GM18499 (cell line): ENCODE data around the gene ATP5PB.
A peak's percentile ranks its signal among the peaks of the same experiment; 100 is the strongest.

Experiments used
- ATAC-seq: cut with Tn5 transposase; IDR thresholded peaks from one replicate; pipeline ENCODE4 v1.9.1; 2021; ENCODE audit warnings: moderate number of reproducible peaks; ENCODE audit not compliant: insufficient read depth, unreplicated experiment

ATP5PB gene

DNA sequence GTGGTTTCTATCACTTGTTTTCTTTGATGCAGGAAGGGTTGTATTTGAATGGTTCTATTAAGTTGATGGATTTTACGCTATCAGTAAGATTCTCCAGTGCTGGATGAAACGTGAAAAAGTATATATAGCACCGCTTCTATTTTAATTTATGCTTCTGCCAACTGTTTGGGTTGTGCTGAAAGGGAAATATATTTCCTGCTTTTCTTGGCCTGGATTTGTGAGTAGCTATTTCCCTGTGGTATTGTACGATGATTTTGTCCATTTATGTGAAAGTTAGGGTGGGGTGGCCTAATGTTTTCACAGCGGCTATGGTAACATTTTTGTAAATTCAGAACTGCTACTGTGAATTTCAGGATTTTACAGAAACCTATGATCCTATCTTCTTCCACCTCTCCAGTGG, 24.8 kb downstream of the ATP5PB start:
- ATAC-seq, result no peak

DNA sequence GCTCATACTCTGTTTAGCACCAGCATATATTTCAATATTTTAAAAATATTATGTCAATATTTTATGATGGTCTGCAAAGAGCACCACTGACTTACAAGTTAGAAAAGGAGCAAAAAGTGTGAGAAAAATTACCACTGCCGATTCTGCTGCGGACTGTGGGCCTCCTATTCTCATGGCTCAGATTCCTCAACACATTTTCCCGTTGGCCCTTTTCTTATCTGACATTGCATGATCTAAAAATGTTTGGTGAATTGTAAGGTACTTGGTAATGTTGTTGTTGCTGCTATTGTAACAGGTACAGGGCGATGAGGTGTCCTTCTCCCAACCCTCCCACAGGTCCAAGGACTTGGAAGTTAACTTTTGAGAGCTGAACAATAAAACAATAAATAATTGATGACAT, 25.3 kb downstream of the ATP5PB start:
- no peak for ATAC-seq

GRCh38 chr1:111475701-111476100, 26.4 kb downstream of the ATP5PB start:
- ATAC-seq, result no peak

DNA sequence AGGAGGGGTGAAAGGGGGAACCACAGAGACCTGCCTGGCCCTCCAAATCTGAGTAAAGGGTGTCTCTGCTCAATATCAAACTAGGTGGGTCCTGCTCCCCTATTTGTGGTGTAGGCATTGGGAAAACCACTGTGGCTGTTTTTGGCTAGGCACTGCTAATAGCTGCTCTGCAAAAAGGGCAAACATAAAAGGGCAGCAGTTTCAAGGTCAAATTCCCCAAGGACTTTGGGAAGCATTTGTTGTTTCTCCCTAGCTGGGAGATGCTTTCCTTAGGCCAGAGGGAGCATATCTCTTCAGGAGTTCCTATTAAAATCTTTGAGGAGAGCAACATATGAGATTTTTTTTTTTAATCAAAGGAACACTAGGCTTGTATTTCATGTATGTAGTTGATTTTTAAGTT, 26.9 kb downstream of the ATP5PB start:
- ATAC-seq, result no peak

- peak; percentile 43 for ATAC-seq
These were observed 27.6 kb downstream of the ATP5PB start for GRCh38 chr1:111476761-111477309.

- no peak for ATAC-seq
These were observed 31.4 kb downstream of the ATP5PB start for GRCh38 chr1:111480674-111481073.

DNA sequence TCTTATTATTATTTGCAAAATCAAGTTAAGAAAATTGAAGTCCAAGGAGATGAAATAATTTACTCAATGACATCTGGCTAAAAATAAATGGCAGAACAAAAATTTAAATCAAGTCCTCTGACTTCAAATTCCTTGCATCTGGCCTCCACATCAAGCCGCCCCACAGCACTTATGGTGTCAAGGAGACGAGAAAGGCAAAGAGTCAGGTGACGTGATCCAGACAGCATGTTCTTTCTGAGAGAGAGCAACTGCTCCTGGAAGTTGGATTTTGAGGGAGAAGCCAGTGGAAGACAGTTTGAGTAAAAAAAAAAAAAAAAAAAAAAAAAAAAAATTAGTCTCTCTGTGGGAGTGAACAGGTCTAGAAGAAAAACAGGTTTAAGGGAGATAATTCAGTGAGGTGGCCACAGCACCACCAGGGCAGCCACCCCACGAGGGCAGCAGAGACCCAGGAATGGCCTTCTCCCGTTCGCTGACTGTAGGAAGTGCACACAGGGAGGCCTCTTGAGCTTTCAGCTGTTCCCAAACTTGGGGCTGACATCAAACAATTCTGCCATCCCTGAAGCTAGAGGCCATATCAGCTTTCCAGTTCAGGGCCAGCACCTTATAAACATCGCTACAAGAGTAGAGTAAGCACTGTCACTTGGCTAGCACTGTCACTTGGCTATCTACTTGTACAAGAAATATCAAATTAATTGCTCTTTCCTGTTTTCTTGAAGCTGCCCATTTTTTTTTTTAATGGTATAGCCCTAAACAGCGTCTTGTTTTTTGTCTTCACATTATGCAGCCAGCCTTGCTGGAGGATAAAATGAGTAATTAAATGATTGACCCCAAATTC, 32.3 kb downstream of the ATP5PB start:
- no peak for ATAC-seq

DNA sequence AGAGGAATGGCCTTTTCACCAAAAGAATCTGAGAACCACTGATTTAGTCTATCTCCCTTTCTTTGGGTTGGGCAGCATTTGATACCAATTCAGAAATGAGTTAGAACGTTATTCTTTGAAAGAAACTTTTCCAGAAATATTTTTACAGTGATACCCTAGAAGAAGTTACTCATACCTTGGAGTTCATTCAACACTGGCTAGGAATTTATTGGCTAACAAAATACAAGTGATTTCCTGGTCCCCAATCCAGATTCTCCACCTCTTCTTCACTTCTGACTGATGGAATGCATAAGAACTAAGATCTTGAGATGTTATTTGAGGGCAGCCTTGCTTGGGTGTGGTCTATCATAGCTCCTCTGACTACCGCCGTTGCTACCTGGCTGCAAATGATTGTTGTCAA, 33.9 kb downstream of the ATP5PB start:
- ATAC-seq, result no peak

DNA sequence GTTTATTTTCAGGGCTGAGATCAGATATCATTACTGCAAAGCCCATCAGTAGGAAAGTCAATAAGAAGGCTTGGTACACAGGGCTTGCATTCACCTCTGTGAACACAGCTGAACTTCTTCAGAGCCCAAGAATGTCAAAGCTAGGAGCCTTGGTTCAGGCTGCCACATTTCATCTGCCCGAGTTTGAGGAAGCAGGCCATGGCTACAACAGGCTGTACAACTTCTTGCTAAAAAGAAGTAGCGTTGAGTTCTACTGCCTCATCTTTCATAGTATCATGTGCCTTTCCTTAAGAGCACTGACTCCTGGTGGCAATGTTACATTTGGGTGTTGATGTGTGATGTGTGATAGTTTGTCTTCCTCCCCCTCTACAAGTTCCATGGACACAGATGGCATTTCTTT, 34.6 kb downstream of the ATP5PB start:
- ATAC-seq, result no peak

- ATAC-seq, result no peak
These were observed 35.2 kb downstream of the ATP5PB start for GRCh38 chr1:111484391-111485026.

DNA sequence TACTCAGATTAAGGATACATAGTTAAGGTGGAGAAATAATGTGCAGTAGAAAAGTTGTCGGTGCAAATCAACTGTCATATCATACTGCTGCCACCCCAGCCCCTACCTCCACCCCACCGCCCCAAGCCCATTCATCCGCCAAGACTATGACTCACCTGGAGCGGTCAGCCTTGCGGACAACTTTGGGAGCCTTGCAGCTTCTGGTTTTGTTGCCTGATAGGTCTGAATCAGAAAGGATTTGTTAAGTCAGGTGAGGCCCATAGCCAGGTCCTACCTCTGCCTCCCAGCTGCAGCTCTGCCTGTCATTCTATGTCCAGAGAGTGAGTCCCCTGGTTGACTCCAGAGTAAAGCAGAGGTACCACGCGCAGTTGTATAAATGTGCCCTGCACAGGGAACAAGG, 37.2 kb downstream of the ATP5PB start:
- no peak for ATAC-seq

GRCh38 chr1:111487133-111487532, 37.9 kb downstream of the ATP5PB start:
- no peak for ATAC-seq

DNA sequence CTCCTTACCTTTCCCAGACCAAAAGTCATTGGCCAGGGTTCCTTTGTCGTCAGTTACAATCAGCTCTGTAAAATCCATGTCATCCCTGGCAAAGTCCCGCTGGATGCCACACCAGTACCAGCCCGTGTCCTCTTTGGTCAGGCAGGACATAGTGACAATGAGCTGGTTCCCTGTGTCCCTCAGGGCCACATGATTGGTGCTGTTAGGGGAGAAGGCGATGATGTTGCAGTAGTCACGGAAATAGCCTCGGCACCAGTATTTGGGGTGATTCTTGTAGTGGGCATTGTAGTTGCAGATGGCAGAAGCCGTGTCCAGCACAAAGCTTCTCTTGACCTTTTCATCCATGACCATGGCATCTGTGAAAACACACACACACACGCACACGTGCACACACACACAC, 39.4 kb downstream of the ATP5PB start:
- ATAC-seq, result no peak

GRCh38 chr1:111489604-111490003, 40.3 kb downstream of the ATP5PB start:
- ATAC-seq, result no peak

DNA sequence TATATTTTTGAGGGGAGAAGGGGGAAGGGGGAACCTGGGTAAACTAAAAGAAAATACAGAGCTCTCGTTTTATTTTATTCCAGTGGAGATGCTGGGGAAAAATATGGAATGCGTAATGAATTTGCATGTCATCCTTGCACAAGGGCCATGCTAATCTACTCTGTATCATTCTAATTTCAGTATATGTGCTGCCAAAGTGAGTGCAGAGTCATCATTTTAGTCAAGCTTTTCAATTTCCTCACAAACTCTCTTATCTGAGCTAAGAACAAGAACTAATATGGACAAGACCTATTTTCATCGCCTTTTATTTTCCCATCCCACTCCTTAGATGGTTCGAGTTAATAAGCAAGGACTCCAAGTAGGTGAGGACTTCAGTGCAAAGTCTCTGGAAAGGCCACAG, 41.0 kb downstream of the ATP5PB start:
- ATAC-seq, result no peak

- no peak for ATAC-seq
These were observed 41.8 kb downstream of the ATP5PB start for GRCh38 chr1:111491070-111491469.

DNA sequence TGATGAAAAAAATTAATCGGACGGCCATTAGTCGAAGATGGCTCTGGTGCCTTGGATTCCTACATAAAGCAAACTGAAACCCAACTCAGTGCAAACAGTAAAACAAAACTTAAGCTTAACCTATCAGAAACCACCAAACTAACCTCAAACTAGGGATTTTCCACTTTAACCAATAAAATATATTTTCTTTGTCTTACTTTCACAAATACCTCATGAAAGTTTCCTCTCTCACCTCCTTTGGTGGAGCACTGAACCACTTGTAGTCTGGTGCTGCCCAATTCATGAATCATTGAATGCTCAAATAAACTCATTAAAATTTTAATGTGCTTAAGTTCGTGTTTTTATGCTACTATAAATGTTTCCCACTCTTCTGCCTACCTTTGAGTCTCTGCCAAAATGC, 47.1 kb downstream of the ATP5PB start:
- ATAC-seq, result no peak

GRCh38 chr1:111497592-111497991, 48.3 kb downstream of the ATP5PB start:
- ATAC-seq, result no peak

- ATAC-seq, result no peak
These were observed 49.9 kb downstream of the ATP5PB start for GRCh38 chr1:111499026-111499785.

- no peak for ATAC-seq
These were observed 52.4 kb downstream of the ATP5PB start for GRCh38 chr1:111501645-111502044.

- no peak for ATAC-seq
These were observed 54.4 kb downstream of the ATP5PB start, which contains the start of the genes ADORA3 and TMIGD3 for GRCh38 chr1:111503585-111504060. ADORA3 (minus strand) TSS chr1:111503633; CDS start chr1:111503354, 279 bp downstream. TMIGD3 (minus strand) TSS chr1:111503633; CDS start chr1:111503354, 279 bp downstream.
